ENCODE results near the gene CDHR5.

CDHR5 gene

DNA sequence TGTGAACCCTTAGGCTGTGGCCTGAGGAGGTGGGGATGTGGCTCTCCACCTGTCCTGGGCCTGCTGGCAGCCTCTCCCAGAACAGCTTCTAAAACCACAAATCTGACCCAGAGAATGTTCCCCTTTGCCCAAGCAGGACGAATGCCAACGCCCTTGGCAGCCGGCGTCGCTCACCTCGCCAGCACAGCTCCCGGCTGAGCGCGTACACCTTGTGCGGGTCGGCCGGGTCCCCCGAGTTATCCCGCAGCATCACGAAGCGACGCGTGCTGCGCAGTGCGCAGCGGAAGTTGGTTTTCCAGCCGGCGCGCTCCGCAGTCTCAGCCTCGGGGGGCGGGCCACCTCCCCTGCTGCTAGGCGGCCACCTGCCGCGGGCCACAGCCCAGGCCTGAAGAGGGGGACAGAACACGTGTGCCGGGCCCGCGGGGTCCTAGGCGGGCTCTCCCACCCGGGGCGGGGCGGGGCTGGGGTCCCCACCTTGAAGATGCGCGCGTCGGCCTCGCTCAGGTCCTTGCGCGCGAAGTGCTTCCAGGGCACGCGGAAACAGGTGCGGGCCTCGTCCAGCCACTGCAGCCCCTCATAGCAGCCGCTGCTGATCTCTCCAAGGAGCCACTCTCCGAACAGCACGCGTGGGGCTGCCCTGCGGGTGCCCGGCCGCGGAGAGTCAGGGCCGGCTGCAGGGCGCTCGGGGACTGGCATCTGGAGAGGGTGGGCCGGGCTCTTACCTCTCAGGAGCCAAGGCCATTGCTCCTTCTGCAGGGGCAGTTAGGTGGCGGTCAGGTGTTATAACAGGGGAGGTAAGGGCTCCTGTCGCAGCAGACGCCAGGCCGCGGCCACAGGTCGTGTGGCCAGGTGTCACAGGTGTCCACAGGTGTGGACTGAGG, 9.9 kb downstream of the CDHR5 start:
- H3K27me3 ChIP-seq (replicated peaks; ENCODE audit: control insufficient read depth, insufficient read depth, low read length) = no peaks in the 10 kb centered on the region
- H3K36me3 ChIP-seq (ENCODE audit: control insufficient read depth, insufficient read depth, low read length) = peaks cover 37% of the 10 kb centered on the region
- DNase-seq (ENCODE audit: extremely low read depth, insufficient read length) = peak; percentile 57
- TF ChIP-seq, protein P1, sequence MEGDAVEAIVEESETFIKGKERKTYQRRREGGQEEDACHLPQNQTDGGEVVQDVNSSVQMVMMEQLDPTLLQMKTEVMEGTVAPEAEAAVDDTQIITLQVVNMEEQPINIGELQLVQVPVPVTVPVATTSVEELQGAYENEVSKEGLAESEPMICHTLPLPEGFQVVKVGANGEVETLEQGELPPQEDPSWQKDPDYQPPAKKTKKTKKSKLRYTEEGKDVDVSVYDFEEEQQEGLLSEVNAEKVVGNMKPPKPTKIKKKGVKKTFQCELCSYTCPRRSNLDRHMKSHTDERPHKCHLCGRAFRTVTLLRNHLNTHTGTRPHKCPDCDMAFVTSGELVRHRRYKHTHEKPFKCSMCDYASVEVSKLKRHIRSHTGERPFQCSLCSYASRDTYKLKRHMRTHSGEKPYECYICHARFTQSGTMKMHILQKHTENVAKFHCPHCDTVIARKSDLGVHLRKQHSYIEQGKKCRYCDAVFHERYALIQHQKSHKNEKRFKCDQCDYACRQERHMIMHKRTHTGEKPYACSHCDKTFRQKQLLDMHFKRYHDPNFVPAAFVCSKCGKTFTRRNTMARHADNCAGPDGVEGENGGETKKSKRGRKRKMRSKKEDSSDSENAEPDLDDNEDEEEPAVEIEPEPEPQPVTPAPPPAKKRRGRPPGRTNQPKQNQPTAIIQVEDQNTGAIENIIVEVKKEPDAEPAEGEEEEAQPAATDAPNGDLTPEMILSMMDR (IDR thresholded peaks at IDR 0.05; ENCODE audit: insufficient read depth, low read length, poor library complexity, severe bottlenecking) = no peak
- H3K4me3 ChIP-seq (replicated peaks; ENCODE audit: low read depth, low read length) = peak overlapping the region; percentile 100

DNA sequence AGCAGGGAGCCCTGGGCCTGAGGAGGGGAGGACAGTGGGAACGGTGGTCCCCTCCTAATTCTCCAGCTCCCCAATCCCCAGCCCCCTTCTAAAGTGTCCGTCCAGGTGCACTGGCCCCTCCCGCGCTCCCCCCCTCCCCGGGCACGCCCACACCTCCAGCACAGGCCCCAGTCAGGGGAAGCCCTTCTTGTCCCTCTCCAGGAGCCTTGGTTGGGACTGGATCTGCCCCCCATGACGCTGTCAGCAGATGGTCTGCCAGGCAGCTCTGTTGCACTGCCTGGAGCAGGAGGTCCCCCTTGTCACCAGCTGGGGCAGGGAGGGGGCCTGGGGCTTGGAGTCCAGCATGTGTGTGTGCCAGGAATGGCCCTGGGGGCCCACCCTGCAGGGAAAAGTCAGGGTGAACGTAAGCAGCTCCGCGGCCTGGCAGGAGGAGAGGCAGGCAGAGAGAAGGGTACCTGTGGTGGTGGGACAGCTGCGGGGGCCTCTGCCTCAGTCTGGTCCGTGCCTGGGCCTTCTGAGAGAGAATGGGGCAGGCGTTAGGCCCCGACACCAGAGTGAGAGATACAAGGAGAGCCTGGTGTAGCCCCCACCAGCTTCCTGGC, 10.6 kb downstream of the CDHR5 start:
- Histone ChIP-seq H3K4me3 (replicated peaks; ENCODE audit: low read depth, low read length) (peak overlapping the region; percentile 100), H3K36me3 (ENCODE audit: control insufficient read depth, insufficient read depth, low read length) (peaks cover 41% of the 10 kb centered on the region), H3K27me3 (replicated peaks; ENCODE audit: control insufficient read depth, insufficient read depth, low read length) (no peaks in the 10 kb centered on the region)
- TF ChIP-seq, protein P1 (IDR thresholded peaks at IDR 0.05; ENCODE audit: insufficient read depth, low read length, poor library complexity, severe bottlenecking) = no peak
- DNase-seq (ENCODE audit: extremely low read depth, insufficient read length) = no peak

DNA sequence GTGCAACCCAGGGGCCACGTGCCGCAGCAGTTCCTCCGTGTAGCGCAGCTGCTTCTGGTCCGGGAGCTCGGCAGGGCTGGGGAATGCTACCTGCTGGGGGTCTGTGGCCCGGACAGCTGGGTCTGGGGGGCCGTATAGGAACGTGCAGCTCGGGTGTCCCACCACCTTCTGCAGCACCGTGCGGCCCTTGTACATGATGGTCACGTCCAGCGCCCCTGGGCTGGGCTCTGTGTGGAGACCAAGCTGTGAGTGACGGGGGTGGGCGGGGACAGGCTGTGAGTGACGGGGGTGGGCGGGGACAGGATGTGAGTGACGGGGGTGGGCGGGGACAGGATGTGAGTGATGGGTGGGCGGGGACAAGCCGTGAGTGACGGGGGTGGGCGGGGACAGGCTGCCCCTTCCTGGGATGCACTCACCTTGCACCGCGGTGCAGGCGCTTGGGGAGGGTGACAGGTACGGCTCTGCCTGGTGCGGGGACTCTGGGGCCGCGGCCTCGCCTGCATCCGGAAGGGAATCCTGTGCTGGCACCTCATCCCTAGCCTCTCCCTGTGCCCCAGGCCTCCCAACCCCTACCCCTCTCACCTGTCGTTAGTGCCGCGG, 11.3 kb downstream of the CDHR5 start:
- peaks cover 41% of the 10 kb centered on the region for H3K36me3 ChIP-seq (ENCODE audit: control insufficient read depth, insufficient read depth, low read length)
- DNase-seq (ENCODE audit: extremely low read depth, insufficient read length) = peak; percentile 79
- no peaks in the 10 kb centered on the region for H3K27me3 ChIP-seq (replicated peaks; ENCODE audit: control insufficient read depth, insufficient read depth, low read length)
- TF ChIP-seq, protein P1 (IDR thresholded peaks at IDR 0.05; ENCODE audit: insufficient read depth, low read length, poor library complexity, severe bottlenecking) = no peak
- H3K4me3 ChIP-seq (replicated peaks; ENCODE audit: low read depth, low read length) = peak overlapping the region; percentile 100

DNA sequence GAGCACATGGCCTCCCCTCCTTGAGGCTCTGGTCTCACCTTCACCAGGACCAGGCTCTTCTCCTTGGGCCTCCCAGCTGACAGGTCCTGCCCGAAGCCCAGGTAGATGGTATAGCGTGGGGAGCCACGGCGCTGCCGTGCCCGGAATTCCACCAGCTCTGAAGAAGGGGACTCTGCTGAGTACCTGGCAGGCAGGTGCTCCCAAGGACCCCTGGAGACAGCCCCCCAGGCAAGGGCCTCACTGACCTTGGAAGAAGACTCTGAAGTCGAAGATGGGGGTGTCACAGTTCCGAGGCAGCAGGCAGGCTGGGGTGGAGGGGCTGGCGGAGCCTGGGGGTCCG, 11.8 kb downstream of the CDHR5 start:
- H3K36me3 ChIP-seq (ENCODE audit: control insufficient read depth, insufficient read depth, low read length) = peaks cover 44% of the 10 kb centered on the region
- H3K4me3 ChIP-seq (replicated peaks; ENCODE audit: low read depth, low read length) = no peak overlapping the region
- TF ChIP-seq, protein P1 (IDR thresholded peaks at IDR 0.05; ENCODE audit: insufficient read depth, low read length, poor library complexity, severe bottlenecking) = no peak
- no peak for DNase-seq (ENCODE audit: extremely low read depth, insufficient read length)
- no peaks in the 10 kb centered on the region for H3K27me3 ChIP-seq (replicated peaks; ENCODE audit: control insufficient read depth, insufficient read depth, low read length)

DNA sequence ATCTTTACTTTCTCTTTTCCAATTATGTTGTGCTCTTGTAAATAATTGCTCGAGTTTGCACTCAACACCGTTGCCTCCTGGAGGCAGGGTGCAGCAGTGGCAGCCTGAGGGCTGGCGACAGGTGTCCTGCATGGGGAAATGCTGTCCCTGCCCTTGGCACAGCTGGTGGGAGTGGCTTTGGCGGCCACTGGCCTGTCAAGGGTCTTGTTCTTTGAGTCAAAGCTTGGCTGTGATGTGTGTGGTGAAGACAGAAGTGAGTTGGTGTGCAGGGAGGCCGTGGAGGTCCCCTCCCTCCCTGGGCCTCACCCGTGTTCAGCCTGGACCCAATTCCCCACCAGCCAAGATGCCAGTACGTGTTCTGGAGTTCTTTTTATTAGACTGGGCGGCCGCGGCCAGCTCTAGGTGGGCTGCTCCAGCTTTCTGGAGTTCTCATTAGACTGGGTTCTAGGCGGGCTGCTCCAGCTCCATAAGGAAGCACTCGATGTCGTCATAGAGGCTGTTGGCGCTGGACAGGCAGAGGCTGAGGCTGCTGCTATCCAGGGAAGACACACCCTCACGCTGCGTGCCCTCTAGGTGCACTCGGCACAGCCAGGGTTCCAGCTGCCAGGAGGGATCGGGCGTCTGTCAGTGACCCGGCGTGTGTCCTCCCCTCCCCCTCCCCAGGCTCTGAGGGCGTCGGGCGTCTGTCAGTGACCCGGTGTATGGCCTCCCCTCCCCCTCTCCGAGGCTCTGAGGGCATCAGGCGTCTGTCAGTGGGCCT, 12.4 kb downstream of the CDHR5 start:
- Histone ChIP-seq H3K36me3 (ENCODE audit: control insufficient read depth, insufficient read depth, low read length) (peaks cover 44% of the 10 kb centered on the region), H3K27me3 (replicated peaks; ENCODE audit: control insufficient read depth, insufficient read depth, low read length) (no peaks in the 10 kb centered on the region), H3K4me3 (replicated peaks; ENCODE audit: low read depth, low read length) (no peak overlapping the region)
- no peak for DNase-seq (ENCODE audit: extremely low read depth, insufficient read length)
- TF ChIP-seq, protein P1 (IDR thresholded peaks at IDR 0.05; ENCODE audit: insufficient read depth, low read length, poor library complexity, severe bottlenecking) = peak; percentile 24

Data from GM06990 (cell line).